H1 (cell line): ENCODE measurements around the gene F2RL2. TPM values are rescaled to one million over a fixed set of nuclear protein-coding genes. Genes with fewer than 3 reads are reported as not detected.

Source experiments
- CTBP2 ChIP-seq: IDR thresholded peaks from 2 replicates; pipeline ENCODE4 v1.7.0; 2011; ENCODE audit warnings: borderline replicate concordance, mild to moderate bottlenecking, moderate library complexity, mixed read lengths, low read length; ENCODE audit not compliant: insufficient read depth, insufficient read length
- CTCF ChIP-seq, 3 experiments: IDR thresholded peaks; 1 replicate in 2 of 3; 2 replicates in 1 of 3; pipeline versions ENCODE4 v1.5.1 to v1.6.1; 2011; ENCODE audit warnings: low read length in 3 of 3, mild to moderate bottlenecking in 3 of 3, inconsistent platforms in 2 of 3, low read depth in 1 of 3, moderate library complexity in 1 of 3; ENCODE audit not compliant: insufficient read depth in 1 of 3; ENCODE audit errors: control extremely low read depth in 1 of 3
- HDAC6 ChIP-seq: IDR thresholded peaks from one replicate; pipeline ENCODE4 v1.7.1; 2012; ENCODE audit warnings: low read depth, mild to moderate bottlenecking, inconsistent platforms, low read length, moderate library complexity
- JUND ChIP-seq: IDR thresholded peaks from 2 replicates; pipeline ENCODE4 v1.6.1; 2011; ENCODE audit warnings: mild to moderate bottlenecking, improper control_type of control experiment, low read length
- PHF8 ChIP-seq: fragments of 200-600 bp; sonication (generic); conservative IDR thresholded peaks from 2 replicates; pipeline ENCODE4 v1.7.1; 2012; ENCODE audit warnings: low read depth, mild to moderate bottlenecking, inconsistent platforms, low read length, moderate library complexity
- SP1 ChIP-seq: IDR thresholded peaks from 2 replicates; pipeline ENCODE4 v1.6.1; 2011; ENCODE audit warnings: low read depth, low read length
- TAF7 ChIP-seq: optimal IDR thresholded peaks from 2 replicates; pipeline ENCODE3; 2011; ENCODE audit warnings: low read depth, mild to moderate bottlenecking, inconsistent platforms, low read length, moderate library complexity, borderline replicate concordance
- polyA plus RNA-seq, 7 experiments: library from polyadenylated mRNA; depleted of rRNA in 3 of 7; stranded (reverse) in 5 of 7; unstranded in 2 of 7; fragments of >200 nt in 5 of 7; fragments of 200-250 nt in 2 of 7; gene quantifications; 1 replicate in 5 of 7; 2 replicates in 1 of 7; 4 replicates in 1 of 7; pipeline versions ENCODE4 v1.2.1 to v1.2.3, GENCODE V29; 2011 to 2013; ENCODE audit warnings: missing spikeins in 2 of 7, mixed read lengths in 2 of 7
- total RNA-seq: library from RNA; stranded (reverse); fragmentation: NEBNext Ultra II Directional; extraction: Animal tissue kit (Norgen Biotek cat#: 25700); gene quantifications from 2 replicates; pipeline ENCODE4 v1.2.1, GENCODE V29; 2021

Gene F2RL2
- total and polyA plus RNA-seq, 2 of the 8 experiments (the other 6 are each of a cell fraction or from before 2014, with no cell fraction given): 0.03 to 0.07 TPM

GRCh38 chr5:76641514-76642120 is 18.4 kb upstream of the F2RL2 start (continued):
- peak in 2 of 3 experiments; percentile 75 to 85; a peak in 3 of 4 replicates for TF ChIP-seq CTCF (IDR thresholded peaks at IDR 0.05; ENCODE audit: control extremely low read depth in 1 of 3, insufficient read depth in 1 of 3, low read depth in 1 of 3, low read length in 3 of 3)
- TF ChIP-seq PHF8: no peak
- TF ChIP-seq TAF7: no peak
- TF ChIP-seq CTBP2: no peak
- TF ChIP-seq HDAC6: no peak
- 0 out of 2 replicates have a peak, but pooled peaks have one; percentile 10 for TF ChIP-seq JUND
- no peak for TF ChIP-seq SP1
